ENCODE measurements around the gene SIGLEC15.

The SIGLEC15 gene

GRCh38 chr18:45879681-45880655 lies 54.5 kb downstream of the SIGLEC15 start:
- peaks cover 14 to 26% of the 10 kb centered on the region in 2 donors for H3K36me3 ChIP-seq (ENCODE audit: control insufficient read depth in 2 of 2, insufficient read depth in 2 of 2, low read length in 2 of 2)

GRCh38 chr18:45880876-45881558 lies 55.5 kb downstream of the SIGLEC15 start:
- no peaks in the 10 kb centered on the region for H3K9me3 ChIP-seq (ENCODE audit: control insufficient read depth in 2 of 2, low read length in 2 of 2)
- no peak overlapping the region for H3K4me3 ChIP-seq (ENCODE audit: low read length in 2 of 2)
- peaks cover 6% of the 10 kb centered on the region for H3K4me1 ChIP-seq (ENCODE audit: control insufficient read depth, insufficient read depth, low read length)
- H3K27ac ChIP-seq (ENCODE audit: low read length) = no peak overlapping the region
- peaks cover 14 to 26% of the 10 kb centered on the region in 2 donors for H3K36me3 ChIP-seq (ENCODE audit: control insufficient read depth in 2 of 2, insufficient read depth in 2 of 2, low read length in 2 of 2)
- H3K9ac ChIP-seq (ENCODE audit: low read length in 2 of 2) = no peak overlapping the region
- H3K27me3 ChIP-seq (ENCODE audit: control insufficient read depth in 1 of 2, insufficient read depth in 2 of 2, low read length in 2 of 2) = no peaks in the 10 kb centered on the region

More at GRCh38 chr18:45879681-45880655, 54.5 kb downstream of the SIGLEC15 start:
- H3K4me3 ChIP-seq (ENCODE audit: low read length in 2 of 2) = no peak overlapping the region
- no peaks in the 10 kb centered on the region for H3K27me3 ChIP-seq (ENCODE audit: control insufficient read depth in 1 of 2, insufficient read depth in 2 of 2, low read length in 2 of 2)
- no peaks in the 10 kb centered on the region for H3K9me3 ChIP-seq (ENCODE audit: control insufficient read depth in 2 of 2, low read length in 2 of 2)
- no peak overlapping the region for H3K27ac ChIP-seq (ENCODE audit: low read length)
- H3K4me1 ChIP-seq (ENCODE audit: control insufficient read depth, insufficient read depth, low read length) = peaks cover 6% of the 10 kb centered on the region
- H3K9ac ChIP-seq (ENCODE audit: low read length in 2 of 2) = no peak overlapping the region

GRCh38 chr18:45887585-45887984 lies 62.1 kb downstream of the SIGLEC15 start:
- Histone ChIP-seq H3K4me3 (ENCODE audit: low read length in 2 of 2) (no peak overlapping the region), H3K27me3 (ENCODE audit: control insufficient read depth in 1 of 2, insufficient read depth in 2 of 2, low read length in 2 of 2) (no peaks in the 10 kb centered on the region), H3K9me3 (ENCODE audit: control insufficient read depth in 2 of 2, low read length in 2 of 2) (no peaks in the 10 kb centered on the region), H3K36me3 (ENCODE audit: control insufficient read depth in 2 of 2, insufficient read depth in 2 of 2, low read length in 2 of 2) (peaks cover 11 to 23% of the 10 kb centered on the region in 2 donors), H3K27ac (ENCODE audit: low read length) (no peak overlapping the region), H3K4me1 (ENCODE audit: control insufficient read depth, insufficient read depth, low read length) (no peaks in the 10 kb centered on the region), H3K9ac (ENCODE audit: low read length in 2 of 2) (no peak overlapping the region)

GRCh38 chr18:45889419-45890064 lies 64.1 kb downstream of the SIGLEC15 start:
- Histone ChIP-seq H3K9me3 (ENCODE audit: control insufficient read depth in 2 of 2, low read length in 2 of 2) (no peaks in the 10 kb centered on the region), H3K9ac (ENCODE audit: low read length in 2 of 2) (no peak overlapping the region), H3K27ac (ENCODE audit: low read length) (no peak overlapping the region), H3K4me1 (ENCODE audit: control insufficient read depth, insufficient read depth, low read length) (no peaks in the 10 kb centered on the region), H3K4me3 (ENCODE audit: low read length in 2 of 2) (no peak overlapping the region), H3K36me3 (ENCODE audit: control insufficient read depth in 2 of 2, insufficient read depth in 2 of 2, low read length in 2 of 2) (peaks cover 5 to 18% of the 10 kb centered on the region in 2 donors), H3K27me3 (ENCODE audit: control insufficient read depth in 1 of 2, insufficient read depth in 2 of 2, low read length in 2 of 2) (no peaks in the 10 kb centered on the region)

GRCh38 chr18:45890606-45891005 lies 65.1 kb downstream of the SIGLEC15 start:
- no peak overlapping the region for H3K27ac ChIP-seq (ENCODE audit: low read length)
- no peaks in the 10 kb centered on the region for H3K9me3 ChIP-seq (ENCODE audit: control insufficient read depth in 2 of 2, low read length in 2 of 2)
- no peak overlapping the region for H3K9ac ChIP-seq (ENCODE audit: low read length in 2 of 2)
- no peaks in the 10 kb centered on the region for H3K4me1 ChIP-seq (ENCODE audit: control insufficient read depth, insufficient read depth, low read length)
- peaks cover 5 to 17% of the 10 kb centered on the region in 2 donors for H3K36me3 ChIP-seq (ENCODE audit: control insufficient read depth in 2 of 2, insufficient read depth in 2 of 2, low read length in 2 of 2)
- no peak overlapping the region for H3K4me3 ChIP-seq (ENCODE audit: low read length in 2 of 2)
- H3K27me3 ChIP-seq (ENCODE audit: control insufficient read depth in 1 of 2, insufficient read depth in 2 of 2, low read length in 2 of 2) = no peaks in the 10 kb centered on the region

GRCh38 chr18:45891806-45892205 lies 66.3 kb downstream of the SIGLEC15 start:
- H3K9me3 ChIP-seq (ENCODE audit: control insufficient read depth in 2 of 2, low read length in 2 of 2) = no peaks in the 10 kb centered on the region
- H3K9ac ChIP-seq (ENCODE audit: low read length in 2 of 2) = no peak overlapping the region
- no peaks in the 10 kb centered on the region for H3K27me3 ChIP-seq (ENCODE audit: control insufficient read depth in 1 of 2, insufficient read depth in 2 of 2, low read length in 2 of 2)
- H3K27ac ChIP-seq (ENCODE audit: low read length) = no peak overlapping the region
- H3K4me3 ChIP-seq (ENCODE audit: low read length in 2 of 2) = no peak overlapping the region
- no peaks in the 10 kb centered on the region for H3K4me1 ChIP-seq (ENCODE audit: control insufficient read depth, insufficient read depth, low read length)
- H3K36me3 ChIP-seq (ENCODE audit: control insufficient read depth in 2 of 2, insufficient read depth in 2 of 2, low read length in 2 of 2) = peaks cover 5 to 17% of the 10 kb centered on the region in 2 donors
